ENCODE measurements around the gene MRS2.

DNA sequence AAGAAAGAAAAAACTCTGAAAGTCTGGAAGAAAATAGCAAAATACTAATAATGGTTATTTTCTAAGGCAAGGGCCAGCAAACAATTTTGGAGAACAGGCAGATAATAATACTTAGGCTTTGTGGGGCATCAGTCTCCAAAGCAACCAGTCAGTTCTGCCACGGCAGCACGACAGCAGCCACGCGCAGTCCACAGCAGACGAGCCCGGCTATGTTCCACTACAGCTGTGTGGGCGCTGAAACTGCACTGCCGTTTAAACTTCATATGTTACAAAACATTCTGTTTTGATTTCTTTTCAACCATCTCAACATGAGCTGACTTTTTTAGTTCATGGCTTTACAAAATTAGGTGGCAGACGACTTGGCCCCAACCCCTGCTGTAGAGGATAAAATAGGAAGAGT, 29.9 kb downstream of the MRS2 start:
- TF ChIP-seq POLR2A (IDR thresholded peaks at IDR 0.05; ENCODE audit: low read length) (no peak), GATA1 (IDR thresholded peaks at IDR 0.05; ENCODE audit: low read depth, low read length) (no peak)

All from erythroblast (primary cell).